Measurements from ENCODE around the gene PGAM2.

Gene PGAM2

GRCh38 chr7:44065431-44066110 is at the start of gene PGAM2:
Gene PGAM2 (minus strand): TSS chr7:44065567. CDS start chr7:44065529, 38 bp downstream.
- DNase-seq (ENCODE audit: low read depth): no peak

GRCh38 chr7:44114586-44115310 is 49.4 kb upstream of the PGAM2 start:
- no peak for DNase-seq (ENCODE audit: low read depth)

- DNase-seq (ENCODE audit: low read depth): no peak
Observed at GRCh38 chr7:44113764-44114354, 48.5 kb upstream of the PGAM2 start.

GRCh38 chr7:44112997-44113763 is 47.8 kb upstream of the PGAM2 start:
- no peak for DNase-seq (ENCODE audit: low read depth)

GRCh38 chr7:44112231-44112996 is 47.0 kb upstream of the PGAM2 start:
- DNase-seq (ENCODE audit: low read depth): no peak

GRCh38 chr7:44111761-44112160 is 46.4 kb upstream of the PGAM2 start:
- no peak for DNase-seq (ENCODE audit: low read depth)

GRCh38 chr7:44110719-44111635 is 45.6 kb upstream of the PGAM2 start:
- DNase-seq (ENCODE audit: low read depth): no peak

GRCh38 chr7:44109991-44110390 is 44.6 kb upstream of the PGAM2 start:
- no peak for DNase-seq (ENCODE audit: low read depth)

- DNase-seq (ENCODE audit: low read depth): no peak
Observed at GRCh38 chr7:44108768-44109750, 43.7 kb upstream of the PGAM2 start.

GRCh38 chr7:44107961-44108767 is 42.8 kb upstream of the PGAM2 start:
- no peak for DNase-seq (ENCODE audit: low read depth)

- DNase-seq (ENCODE audit: low read depth): no peak
Observed at GRCh38 chr7:44107116-44107960, 42.0 kb upstream of the PGAM2 start.

- DNase-seq (ENCODE audit: low read depth): no peak
Observed at GRCh38 chr7:44106311-44107065, 41.1 kb upstream of the PGAM2 start.

GRCh38 chr7:44105832-44106231 is 40.5 kb upstream of the PGAM2 start:
- no peak for DNase-seq (ENCODE audit: low read depth)

- no peak for DNase-seq (ENCODE audit: low read depth)
Observed at GRCh38 chr7:44104860-44105771, 39.7 kb upstream of the PGAM2 start.

GRCh38 chr7:44103923-44104859 is 38.8 kb upstream of the PGAM2 start, which contains the start of gene AEBP1:
Gene AEBP1 (plus strand): TSS chr7:44104345. CDS start chr7:44104666, 321 bp downstream.
- DNase-seq (ENCODE audit: low read depth): no peak
